H1 (cell line): ENCODE results near the gene PITPNC1. TPM values are rescaled to one million over a fixed set of nuclear protein-coding genes. Genes with fewer than 3 reads are reported as not detected.

Experiments used
- CTCF ChIA-PET: fragments of 300-600 bp; sonication (Branson Sonifier 250); formaldehyde crosslinking; loops from one replicate; lab custom pipeline; 2021; ENCODE audit not compliant: partially characterized antibody; lab: Charles Lee
- POLR2A ChIA-PET: fragments of 300-600 bp; sonication (Branson Sonifier 250); formaldehyde crosslinking; loops from one replicate; lab custom pipeline; 2021; ENCODE audit warnings: inconsistent platforms; ENCODE audit not compliant: partially characterized antibody; lab: Charles Lee
- DNase-seq, 2 experiments: peaks; one replicate each; pipeline versions ENCODE4 v3.0.0 to v3.0.0-alpha.2; 2010 to 2022; ENCODE audit warnings: low spot score in 2 of 2, low read depth in 1 of 2, mixed read lengths in 1 of 2
- FAIRE-seq: peaks from 2 replicates; lab custom pipeline; 2011; peaks lifted over from hg19 to GRCh38; lab: Jason Lieb, UNC
- H2AFZ ChIP-seq: 2 replicates; pipeline ENCODE4 v1.8.1; 2012; ENCODE audit warnings: low read length, inconsistent platforms
- H2AK5ac ChIP-seq: 2 replicates; pipeline ENCODE4 v1.6.1; 2013; ENCODE audit warnings: low read depth, low read length
- H2BK120ac ChIP-seq: replicated peaks from 2 replicates; pipeline ENCODE3; 2013; ENCODE audit warnings: low read depth, low read length, inconsistent platforms
- H2BK12ac ChIP-seq: 2 replicates; pipeline ENCODE4 v1.6.1; 2013; ENCODE audit warnings: low read depth, low read length
- H2BK15ac ChIP-seq: 2 replicates; pipeline ENCODE4 v1.6.1; 2013; ENCODE audit warnings: low read length
- H2BK20ac ChIP-seq: 2 replicates; pipeline ENCODE4 v1.6.1; 2013; ENCODE audit warnings: low read length
- H2BK5ac ChIP-seq: 2 replicates; pipeline ENCODE4 v1.6.1; 2013; ENCODE audit warnings: low read depth, low read length
- H3K14ac ChIP-seq: 2 replicates; pipeline ENCODE4 v1.6.1; 2013; ENCODE audit warnings: inconsistent platforms; ENCODE audit not compliant: insufficient read length
- H3K18ac ChIP-seq: 2 replicates; pipeline ENCODE4 v1.6.1; 2013; ENCODE audit warnings: low read length; ENCODE audit errors: extremely low read depth
- H3K23ac ChIP-seq: 2 replicates; pipeline ENCODE4 v1.6.1; 2013; ENCODE audit warnings: inconsistent platforms; ENCODE audit not compliant: insufficient read length
- H3K23me2 ChIP-seq: 2 replicates; pipeline ENCODE4 v1.6.1; 2013; ENCODE audit warnings: low read depth, low read length
- H3K27ac ChIP-seq: 2 replicates; pipeline ENCODE4 v1.6.1; 2011; ENCODE audit warnings: low read depth, low read length, inconsistent platforms
- H3K27me3 ChIP-seq, 4 experiments: replicated peaks in 1 of 4; 1 replicate in 1 of 4; 2 replicates in 3 of 4; pipeline versions ENCODE4 v1.6.1 to v1.8.1; 2011 to 2013; ENCODE audit warnings: low read length in 3 of 4, mild to moderate bottlenecking in 3 of 4, inconsistent platforms in 2 of 4, mixed read lengths in 2 of 4, moderate library complexity in 1 of 4; ENCODE audit not compliant: control insufficient read depth in 3 of 4, insufficient read depth in 3 of 4; ENCODE audit errors: extremely low read depth in 1 of 4
- H3K36me3 ChIP-seq, 4 experiments: 2 replicates each; pipeline versions ENCODE4 v1.6.1 to v1.8.1; 2011 to 2013; ENCODE audit warnings: mild to moderate bottlenecking in 4 of 4, low read length in 3 of 4, moderate library complexity in 2 of 4, control low read depth in 1 of 4, inconsistent platforms in 1 of 4; ENCODE audit not compliant: insufficient read depth in 4 of 4, control insufficient read depth in 2 of 4
- H3K4ac ChIP-seq: replicated peaks from 2 replicates; pipeline ENCODE3; 2013; ENCODE audit warnings: low read length, low read depth, mixed read lengths, inconsistent platforms; ENCODE audit not compliant: insufficient read length
- H3K4me1 ChIP-seq, 4 experiments: replicated peaks in 1 of 4; 1 replicate in 1 of 4; 2 replicates in 3 of 4; pipeline versions ENCODE4 v1.6.1 to v1.8.1; 2011 to 2013; ENCODE audit warnings: low read length in 3 of 4, inconsistent platforms in 2 of 4, mixed read lengths in 1 of 4; ENCODE audit not compliant: insufficient read depth in 4 of 4, control insufficient read depth in 3 of 4
- H3K4me2 ChIP-seq, 2 experiments: 2 replicates each; pipeline versions ENCODE4 v1.6.1 to v1.8.1; 2011 to 2013; ENCODE audit warnings: low read depth in 2 of 2, low read length in 2 of 2, control low read depth in 1 of 2, inconsistent platforms in 1 of 2, mild to moderate bottlenecking in 1 of 2; ENCODE audit not compliant: insufficient read depth in 1 of 2
- H3K4me3 ChIP-seq, 4 experiments: fragments of 200-600, 300-600 bp in 1 of 4; sonication (generic), shearing (Covaris generic), sonication (Bioruptor Twin) in 1 of 4; 2 replicates each; pipeline versions ENCODE4 v1.5.1 to v1.8.1; 2011 to 2016; ENCODE audit warnings: low read length in 4 of 4, low read depth in 3 of 4, control low read depth in 2 of 4, inconsistent platforms in 2 of 4, mild to moderate bottlenecking in 2 of 4, mixed read lengths in 1 of 4, moderate library complexity in 1 of 4; ENCODE audit not compliant: insufficient read depth in 2 of 4; ENCODE audit errors: extremely low read depth in 1 of 4
- H3K56ac ChIP-seq: replicated peaks from 2 replicates; pipeline ENCODE3; 2013; ENCODE audit warnings: low read depth, mild to moderate bottlenecking, mixed read lengths, low read length, inconsistent platforms; ENCODE audit not compliant: insufficient read length
- H3K79me1 ChIP-seq: 2 replicates; pipeline ENCODE4 v1.6.1; 2013; ENCODE audit warnings: low read depth, low read length, control low read depth
- H3K79me2 ChIP-seq, 2 experiments: 2 replicates each; pipeline versions ENCODE4 v1.6.1 to v1.8.1; 2012 to 2013; ENCODE audit warnings: low read length in 2 of 2, mild to moderate bottlenecking in 2 of 2, inconsistent platforms in 1 of 2; ENCODE audit not compliant: insufficient read depth in 2 of 2, control insufficient read depth in 1 of 2
- H3K9ac ChIP-seq, 4 experiments: replicated peaks in 1 of 4; 1 replicate in 1 of 4; 2 replicates in 3 of 4; pipeline versions ENCODE4 v1.6.1 to v1.8.1; 2011 to 2013; ENCODE audit warnings: low read depth in 3 of 4, low read length in 3 of 4, control low read depth in 2 of 4, mild to moderate bottlenecking in 2 of 4, moderate library complexity in 2 of 4, inconsistent platforms in 1 of 4; ENCODE audit errors: extremely low read depth in 1 of 4
- H3K9me3 ChIP-seq, 2 experiments: 2 replicates each; pipeline versions ENCODE4 v1.6.1 to v1.8.1; 2012 to 2013; ENCODE audit warnings: mild to moderate bottlenecking in 2 of 2, moderate library complexity in 2 of 2, control low read depth in 1 of 2, inconsistent platforms in 1 of 2, low read depth in 1 of 2, low read length in 1 of 2, mixed read lengths in 1 of 2; ENCODE audit not compliant: insufficient read depth in 2 of 2
- H4K20me1 ChIP-seq, 2 experiments: replicated peaks in 1 of 2; 2 replicates each; pipeline versions ENCODE3 to v1.8.1; 2011 to 2013; ENCODE audit warnings: inconsistent platforms in 2 of 2, low read length in 2 of 2, mild to moderate bottlenecking in 1 of 2; ENCODE audit not compliant: insufficient read depth in 2 of 2, control insufficient read depth in 1 of 2
- H4K5ac ChIP-seq: 2 replicates; pipeline ENCODE4 v1.6.1; 2013; ENCODE audit warnings: low read length, low read depth, mixed read lengths, inconsistent platforms; ENCODE audit not compliant: insufficient read length
- H4K8ac ChIP-seq: 2 replicates; pipeline ENCODE4 v1.8.0; 2013; ENCODE audit warnings: mild to moderate bottlenecking, moderate library complexity, low read length, inconsistent platforms; ENCODE audit not compliant: insufficient read depth; ENCODE audit errors: extremely low read depth
- H4K91ac ChIP-seq: replicated peaks from 2 replicates; pipeline ENCODE3; 2013; ENCODE audit warnings: low read length, mixed read lengths, inconsistent platforms; ENCODE audit not compliant: insufficient read length
- CHD1 ChIP-seq: IDR thresholded peaks from 2 replicates; pipeline ENCODE4 v1.6.1; 2012; ENCODE audit warnings: low read depth, low read length, improper control_type of control experiment
- HDAC6 ChIP-seq: IDR thresholded peaks from one replicate; pipeline ENCODE4 v1.7.1; 2012; ENCODE audit warnings: low read depth, mild to moderate bottlenecking, inconsistent platforms, low read length, moderate library complexity
- WGBS, 2 experiments: shearing (Covaris generic) in 1 of 2; methylation state at CpG; one replicate each; pipeline versions ENCODE4 v1.1.6 to v1.1.7; 2013 to 2015; ENCODE audit warnings: low lambda C conversion rate in 2 of 2, mixed read lengths in 2 of 2, inconsistent platforms in 1 of 2, low coverage in 1 of 2, missing lambda C conversion rate in 1 of 2; ENCODE audit not compliant: insufficient replicate concordance in 2 of 2, insufficient coverage in 1 of 2, insufficient read length in 1 of 2; ENCODE audit errors: extremely low coverage in 1 of 2, missing lambda C conversion rate in 1 of 2; 5-methylcytosine and 5-hydroxymethylcytosine counted together
- polyA plus RNA-seq, 7 experiments: library from polyadenylated mRNA; depleted of rRNA in 3 of 7; stranded (reverse) in 5 of 7; unstranded in 2 of 7; fragments of >200 nt in 5 of 7; fragments of 200-250 nt in 2 of 7; gene quantifications; 1 replicate in 5 of 7; 2 replicates in 1 of 7; 4 replicates in 1 of 7; pipeline versions ENCODE4 v1.2.1 to v1.2.3, GENCODE V29; 2011 to 2013; ENCODE audit warnings: missing spikeins in 2 of 7, mixed read lengths in 2 of 7
- total RNA-seq: library from RNA; stranded (reverse); fragmentation: NEBNext Ultra II Directional; extraction: Animal tissue kit (Norgen Biotek cat#: 25700); gene quantifications from 2 replicates; pipeline ENCODE4 v1.2.1, GENCODE V29; 2021

The PITPNC1 gene
- total and polyA plus RNA-seq, 2 of the 8 experiments (the other 6 are each of a cell fraction or from before 2014, with no cell fraction given), result 17.6 to 54.7 TPM

DNA sequence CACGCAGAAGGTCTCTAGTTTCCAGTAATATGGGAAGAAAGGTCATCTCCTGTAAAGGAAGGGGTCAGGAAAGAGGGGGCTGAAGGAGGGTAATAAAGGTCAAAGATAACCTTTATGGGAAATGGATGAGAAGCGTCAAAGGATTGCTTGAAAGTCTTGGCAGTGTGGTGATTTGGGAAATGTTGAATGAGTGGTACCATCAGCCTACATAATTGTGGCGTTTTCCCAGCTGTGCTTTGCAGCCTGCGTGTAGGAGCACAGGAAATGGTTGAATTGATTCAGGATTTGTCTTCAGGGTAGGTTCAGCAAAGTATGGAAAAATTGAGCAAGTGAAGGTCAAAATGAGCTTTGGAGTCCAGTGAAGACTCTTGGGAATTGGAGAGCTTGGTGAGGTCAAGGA lies 224.8 kb downstream of the PITPNC1 start:
- no peak overlapping the region for H3K4me3 ChIP-seq
- H4K20me1 ChIP-seq, result no peaks in the 10 kb centered on the region
- no peak overlapping the region for H2BK120ac ChIP-seq
- H3K9me3 ChIP-seq, result no peaks in the 10 kb centered on the region
- H3K18ac ChIP-seq, result no peak overlapping the region
- DNase-seq (no peak), FAIRE-seq (no peak)
- no peak overlapping the region for H3K56ac ChIP-seq
- H4K91ac ChIP-seq, result no peak overlapping the region
- no peak overlapping the region for H3K9ac ChIP-seq
- no peak overlapping the region for H3K27ac ChIP-seq
- no peak overlapping the region for H2AFZ ChIP-seq
- H3K14ac ChIP-seq, result no peak overlapping the region
- H3K27me3 ChIP-seq, result no peaks in the 10 kb centered on the region
- peaks cover 0 to 1% (median 0%) of the 10 kb centered on the region in 4 experiments; a peak in 2 of 7 replicates for H3K4me1 ChIP-seq
- H3K79me1 ChIP-seq, result no peaks in the 10 kb centered on the region
- H2AK5ac ChIP-seq, result no peak overlapping the region
- no peak overlapping the region for H2BK15ac ChIP-seq
- 90% methylated on average over 4 of the region's 4 CpGs; no CpG with 5 or more reads in 1 of the 2 experiments for WGBS, 2 experiments
- no peak overlapping the region for H2BK5ac ChIP-seq
- H3K4me2 ChIP-seq, result no peak overlapping the region
- no peaks in the 10 kb centered on the region for H3K36me3 ChIP-seq
- no peak overlapping the region for H3K23ac ChIP-seq
- no peak overlapping the region for H2BK12ac ChIP-seq
- TF ChIP-seq CHD1, result no peak
- no peak for TF ChIP-seq HDAC6
- ChIA-PET CTCF (interaction anchor here (0.7 to 4.2 kb wide), 28 partner anchors 9 to 227 kb away, joined by 3 to 30 read pairs (median 6); no protein-coding TSS in a partner anchor), POLR2A (no interaction called here)
- H4K5ac ChIP-seq, result no peak overlapping the region
- no peak overlapping the region for H2BK20ac ChIP-seq
- no peak overlapping the region for H4K8ac ChIP-seq
- no peak overlapping the region for H3K4ac ChIP-seq
- no peaks in the 10 kb centered on the region for H3K23me2 ChIP-seq
- H3K79me2 ChIP-seq, result no peaks in the 10 kb centered on the region
